OCI-LY3 (cell line): ENCODE results near the gene SYNGR2.

Source experiments
- H2AFZ ChIP-seq: fragments of 200-600, 300-600 bp; shearing (Covaris generic); 2 replicates; pipeline ENCODE4 v1.6.0; 2014; ENCODE audit warnings: antibody characterized with exemption, low read depth, low read length
- H3K27ac ChIP-seq: fragments of 200-600, 300-600 bp; sonication (generic); 2 replicates; pipeline ENCODE4 v1.5.1; 2014; ENCODE audit warnings: mild to moderate bottlenecking, low read length, moderate library complexity, mixed read lengths
- H3K27me3 ChIP-seq: fragments of 200-600, 300-600 bp; sonication (generic); 2 replicates; pipeline ENCODE4 v1.6.1; 2014; ENCODE audit warnings: low read depth, low read length, mixed read lengths
- H3K36me3 ChIP-seq: fragments of 200-600, 300-600 bp; sonication (generic); replicated peaks from 2 replicates; pipeline ENCODE3; 2014; ENCODE audit warnings: low read depth, low read length, mixed read lengths
- H3K4me1 ChIP-seq: fragments of 300-600, 200-600 bp; sonication (generic); 2 replicates; pipeline ENCODE4 v1.6.1; 2014; ENCODE audit warnings: low read length, mixed read lengths
- H3K4me2 ChIP-seq: fragments of 200-600, 300-600 bp; sonication (generic); 2 replicates; pipeline ENCODE4 v1.6.1; 2014; ENCODE audit warnings: low read length, mixed read lengths
- H3K4me3 ChIP-seq: fragments of 300-600, 200-600 bp; sonication (generic); 2 replicates; pipeline ENCODE4 v1.5.1; 2014; ENCODE audit warnings: antibody characterized with exemption, mild to moderate bottlenecking, low read length, moderate library complexity
- H3K79me2 ChIP-seq: fragments of 300-600, 200-600 bp; shearing (Covaris generic); 2 replicates; pipeline ENCODE4 v1.6.1; 2014; ENCODE audit warnings: mild to moderate bottlenecking, low read length, mixed read lengths
- H3K9ac ChIP-seq: fragments of 300-600, 200-600 bp; shearing (Covaris generic); 2 replicates; pipeline ENCODE4 v1.6.0; 2014; ENCODE audit warnings: mild to moderate bottlenecking, low read length, moderate library complexity
- H3K9me3 ChIP-seq: fragments of 200-600, 300-600 bp; shearing (Covaris generic); 2 replicates; pipeline ENCODE4 v1.6.1; 2014; ENCODE audit warnings: low read length, mixed read lengths; ENCODE audit not compliant: insufficient read depth
- H4K20me1 ChIP-seq: fragments of 200-600, 300-600 bp; sonication (generic); 2 replicates; pipeline ENCODE4 v1.6.1; 2016; ENCODE audit warnings: low read length, mixed read lengths; ENCODE audit not compliant: insufficient read depth
- EZH2phosphoT487 ChIP-seq: fragments of 200-600 bp; shearing (Covaris generic); IDR thresholded peaks from 2 replicates; pipeline ENCODE4 v1.6.1; 2018; ENCODE audit warnings: antibody characterized with exemption, mixed run types, low read depth
- TF ChIP-seq, protein P1 (sequence below): fragments of 200-600, 300-600 bp; sonication (generic); IDR thresholded peaks from 2 replicates; pipeline ENCODE4 v1.5.1; 2014; ENCODE audit warnings: antibody characterized with exemption, low read length, low read depth

Gene SYNGR2, protein sequence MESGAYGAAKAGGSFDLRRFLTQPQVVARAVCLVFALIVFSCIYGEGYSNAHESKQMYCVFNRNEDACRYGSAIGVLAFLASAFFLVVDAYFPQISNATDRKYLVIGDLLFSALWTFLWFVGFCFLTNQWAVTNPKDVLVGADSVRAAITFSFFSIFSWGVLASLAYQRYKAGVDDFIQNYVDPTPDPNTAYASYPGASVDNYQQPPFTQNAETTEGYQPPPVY

GRCh38 chr17:78168242-78168902 is at the start of gene SYNGR2:
TSS of gene SYNGR2 (plus strand) at chr17:78168581. CDS start at chr17:78168617, 36 bp downstream.
- Histone ChIP-seq H3K4me2 (peak within 1 kb of the TSS; percentile 99), H3K9me3 (no peaks in the 10 kb centered on the region), H3K27me3 (no peaks in the 10 kb centered on the region), H3K4me3 (peak within 1 kb of the TSS; percentile 99), H4K20me1 (peaks cover 22% of the 10 kb centered on the region; the same call in 1 of the 2 replicates), H3K9ac (peak within 1 kb of the TSS; percentile 100), H3K79me2 (peaks cover 55% of the 10 kb centered on the region), H3K4me1 (peaks cover 49% of the 10 kb centered on the region), H2AFZ (no peak within 1 kb of the TSS), H3K27ac (peak within 1 kb of the TSS; percentile 96), H3K36me3 (peaks cover 35% of the 10 kb centered on the region)
- no peak for TF ChIP-seq EZH2phosphoT487
- TF ChIP-seq, protein P1, sequence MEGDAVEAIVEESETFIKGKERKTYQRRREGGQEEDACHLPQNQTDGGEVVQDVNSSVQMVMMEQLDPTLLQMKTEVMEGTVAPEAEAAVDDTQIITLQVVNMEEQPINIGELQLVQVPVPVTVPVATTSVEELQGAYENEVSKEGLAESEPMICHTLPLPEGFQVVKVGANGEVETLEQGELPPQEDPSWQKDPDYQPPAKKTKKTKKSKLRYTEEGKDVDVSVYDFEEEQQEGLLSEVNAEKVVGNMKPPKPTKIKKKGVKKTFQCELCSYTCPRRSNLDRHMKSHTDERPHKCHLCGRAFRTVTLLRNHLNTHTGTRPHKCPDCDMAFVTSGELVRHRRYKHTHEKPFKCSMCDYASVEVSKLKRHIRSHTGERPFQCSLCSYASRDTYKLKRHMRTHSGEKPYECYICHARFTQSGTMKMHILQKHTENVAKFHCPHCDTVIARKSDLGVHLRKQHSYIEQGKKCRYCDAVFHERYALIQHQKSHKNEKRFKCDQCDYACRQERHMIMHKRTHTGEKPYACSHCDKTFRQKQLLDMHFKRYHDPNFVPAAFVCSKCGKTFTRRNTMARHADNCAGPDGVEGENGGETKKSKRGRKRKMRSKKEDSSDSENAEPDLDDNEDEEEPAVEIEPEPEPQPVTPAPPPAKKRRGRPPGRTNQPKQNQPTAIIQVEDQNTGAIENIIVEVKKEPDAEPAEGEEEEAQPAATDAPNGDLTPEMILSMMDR, result no peak

- Histone ChIP-seq H3K9me3 (no peaks in the 10 kb centered on the region), H2AFZ (no peak overlapping the region), H3K4me3 (no peak overlapping the region), H3K79me2 (peaks cover 4% of the 10 kb centered on the region; the same call in 1 of the 2 replicates), H3K9ac (no peak overlapping the region), H3K27ac (no peak overlapping the region), H3K4me2 (no peak overlapping the region), H3K4me1 (peaks cover 21% of the 10 kb centered on the region), H3K27me3 (no peaks in the 10 kb centered on the region), H3K36me3 (peaks cover 61% of the 10 kb centered on the region), H4K20me1 (peaks cover 18% of the 10 kb centered on the region)
- TF ChIP-seq, protein P1, result no peak
- no peak for TF ChIP-seq EZH2phosphoT487
These were observed 49.6 kb upstream of the SYNGR2 start for GRCh38 chr17:78118801-78119241.

GRCh38 chr17:78120537-78120936 is 47.8 kb upstream of the SYNGR2 start:
- TF ChIP-seq, protein P1, result no peak
- TF ChIP-seq EZH2phosphoT487, result no peak
- Histone ChIP-seq H3K27ac (no peak overlapping the region), H3K4me1 (peaks cover 30% of the 10 kb centered on the region), H2AFZ (no peak overlapping the region), H3K27me3 (no peaks in the 10 kb centered on the region), H3K9me3 (no peaks in the 10 kb centered on the region), H3K79me2 (peaks cover 4% of the 10 kb centered on the region; the same call in 1 of the 2 replicates), H3K4me3 (no peak overlapping the region), H4K20me1 (peaks cover 15% of the 10 kb centered on the region), H3K9ac (no peak overlapping the region), H3K4me2 (no peak overlapping the region), H3K36me3 (peaks cover 58% of the 10 kb centered on the region)
